KOPT-K1 (cell line): ENCODE results near the gene F13A1.

ENCODE experiments used
- H3K27ac ChIP-seq: fragments of 200-600 bp; sonication (generic); 2 replicates; pipeline ENCODE4 v1.5.1; 2016; ENCODE audit warnings: antibody characterized with exemption, mild to moderate bottlenecking, low read depth, low read length; ENCODE audit not compliant: poor library complexity, severe bottlenecking
- H3K36me3 ChIP-seq: fragments of 200-600 bp; sonication (generic); 2 replicates; pipeline ENCODE4 v1.5.1; 2017; ENCODE audit warnings: antibody characterized with exemption, mild to moderate bottlenecking, low read length, moderate library complexity; ENCODE audit not compliant: insufficient read depth
- H3K9me3 ChIP-seq: fragments of 200-600 bp; sonication (generic); 2 replicates; pipeline ENCODE4 v1.5.1; 2017; ENCODE audit warnings: antibody characterized with exemption, low read length, mild to moderate bottlenecking; ENCODE audit not compliant: insufficient read depth, poor library complexity, severe bottlenecking

The F13A1 gene

DNA sequence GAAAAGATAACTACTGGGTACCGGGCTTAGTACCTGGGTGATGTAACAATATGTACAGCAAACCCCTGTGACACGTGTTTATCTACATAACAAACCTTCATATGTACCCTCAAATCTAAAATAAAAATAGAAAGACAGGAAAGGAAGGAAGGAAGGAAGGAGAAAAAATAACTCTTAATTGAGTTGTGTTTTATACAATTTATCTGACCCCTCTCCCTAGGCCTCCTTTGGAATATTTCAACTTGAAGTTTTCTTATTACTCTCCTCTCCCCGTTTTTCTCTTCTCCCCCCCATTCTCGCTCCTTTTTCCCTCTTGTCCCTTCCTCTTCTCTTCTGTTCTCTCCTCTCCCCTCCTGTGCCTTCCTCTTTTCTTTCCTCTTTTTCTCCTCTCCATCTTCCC, 156.1 kb downstream of the F13A1 start:
- H3K36me3 ChIP-seq, result no peaks in the 10 kb centered on the region
- H3K9me3 ChIP-seq, result no peaks in the 10 kb centered on the region
- no peak overlapping the region for H3K27ac ChIP-seq

DNA sequence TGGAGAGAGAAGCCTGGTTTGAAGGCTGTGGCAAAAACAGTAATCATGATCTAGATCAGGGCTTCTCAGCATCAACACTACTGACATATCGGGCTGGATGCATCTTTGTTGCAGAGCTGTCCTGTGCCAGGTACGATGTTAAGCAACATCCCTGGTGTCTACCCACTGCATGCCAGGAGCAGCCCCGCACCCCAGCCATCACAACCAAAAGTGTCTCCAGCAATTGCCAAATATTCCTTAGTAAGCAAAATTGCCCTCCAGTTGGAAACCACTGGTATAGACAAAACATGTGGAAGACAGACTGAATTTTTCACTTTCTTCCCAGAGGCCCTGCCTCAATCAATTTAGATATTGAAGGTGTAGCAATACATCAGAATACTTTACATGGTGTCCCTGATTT, 166.1 kb downstream of the F13A1 start:
- H3K36me3 ChIP-seq, result no peaks in the 10 kb centered on the region

DNA sequence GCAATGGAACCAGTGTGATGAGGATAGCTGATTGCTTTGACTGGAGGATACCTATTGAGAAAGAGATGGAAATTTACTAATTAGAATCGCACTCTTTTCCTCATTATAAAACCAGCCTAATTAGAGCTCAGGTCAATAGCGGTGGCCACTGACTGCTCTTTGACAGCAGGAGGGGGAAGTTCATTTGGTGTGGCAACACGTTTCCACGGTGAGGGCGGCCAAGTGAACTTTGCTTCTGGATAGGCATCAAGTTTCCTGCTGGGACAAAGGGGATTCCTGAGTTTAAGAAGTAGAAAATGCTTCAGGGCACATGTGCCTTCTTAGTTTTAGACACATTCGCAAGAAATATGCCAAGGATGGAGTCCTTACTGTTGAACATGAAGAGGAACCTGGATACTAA, 168.4 kb downstream of the F13A1 start:
- Histone ChIP-seq H3K27ac (no peak overlapping the region), H3K9me3 (no peaks in the 10 kb centered on the region), H3K36me3 (no peaks in the 10 kb centered on the region)

More for the DNA sequence above, 166.1 kb downstream of the F13A1 start:
- Histone ChIP-seq H3K27ac (no peak overlapping the region), H3K9me3 (no peaks in the 10 kb centered on the region)

DNA sequence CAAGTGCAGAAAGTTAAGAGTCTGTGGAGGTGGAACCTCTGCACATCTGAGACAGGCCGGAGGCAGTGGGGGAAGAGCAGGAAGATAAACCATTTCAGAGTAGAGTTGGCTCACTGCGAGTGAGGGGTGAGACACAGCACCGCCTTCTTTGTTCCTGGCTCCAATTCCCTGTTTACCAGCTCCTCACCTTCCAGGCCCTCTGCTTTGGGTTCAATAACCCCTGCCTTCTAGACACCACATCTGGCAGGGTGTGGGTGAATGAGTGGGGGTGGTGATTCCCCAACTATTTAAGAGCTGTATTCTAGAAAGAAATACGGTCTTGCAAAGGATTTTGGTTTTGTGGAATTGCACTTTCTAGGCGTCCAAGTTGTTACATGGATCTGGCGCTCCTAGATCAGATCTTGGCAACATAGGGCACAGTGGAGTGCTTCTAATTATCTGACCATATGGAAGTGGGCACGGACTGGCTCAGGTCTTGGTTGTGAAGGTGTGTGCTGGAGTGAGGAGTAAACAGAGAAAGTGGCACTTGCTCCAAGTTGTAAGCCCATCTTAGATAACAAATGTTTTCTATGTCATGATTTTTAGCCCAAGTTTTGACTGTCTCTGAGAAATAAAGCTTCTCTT, 172.2 kb downstream of the F13A1 start:
- Histone ChIP-seq H3K27ac (no peak overlapping the region), H3K9me3 (no peaks in the 10 kb centered on the region), H3K36me3 (no peaks in the 10 kb centered on the region)

DNA sequence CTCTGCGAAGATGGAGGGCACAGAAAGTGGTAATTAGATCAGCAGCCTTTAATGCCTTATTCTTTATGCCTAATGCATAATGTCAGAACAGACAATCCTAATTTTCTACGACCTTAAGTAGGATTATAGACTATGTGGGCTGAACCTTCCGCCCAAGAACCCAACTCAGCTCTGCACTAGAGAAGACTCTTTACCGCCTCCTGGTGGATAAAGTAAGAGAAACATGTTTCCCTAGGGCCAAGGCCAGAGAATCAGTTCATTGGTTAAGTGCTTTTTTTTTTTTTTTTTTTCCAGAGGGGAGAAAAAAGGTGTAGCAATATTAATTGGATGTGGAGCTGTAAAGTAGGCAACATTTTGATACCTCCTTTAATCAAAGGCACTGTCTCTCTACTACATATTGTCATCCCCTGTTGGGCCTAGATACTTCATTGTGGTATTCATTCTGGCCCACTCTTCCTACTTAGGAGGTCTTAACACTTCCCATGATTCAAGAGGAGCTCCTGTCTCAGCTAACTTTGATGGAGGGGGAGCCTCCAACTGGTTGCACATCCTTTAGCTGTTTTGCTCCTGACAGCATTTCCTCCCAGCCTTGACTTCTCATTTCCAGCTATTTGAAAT, 188.9 kb downstream of the F13A1 start:
- Histone ChIP-seq H3K9me3 (no peaks in the 10 kb centered on the region), H3K27ac (no peak overlapping the region), H3K36me3 (no peaks in the 10 kb centered on the region)

DNA sequence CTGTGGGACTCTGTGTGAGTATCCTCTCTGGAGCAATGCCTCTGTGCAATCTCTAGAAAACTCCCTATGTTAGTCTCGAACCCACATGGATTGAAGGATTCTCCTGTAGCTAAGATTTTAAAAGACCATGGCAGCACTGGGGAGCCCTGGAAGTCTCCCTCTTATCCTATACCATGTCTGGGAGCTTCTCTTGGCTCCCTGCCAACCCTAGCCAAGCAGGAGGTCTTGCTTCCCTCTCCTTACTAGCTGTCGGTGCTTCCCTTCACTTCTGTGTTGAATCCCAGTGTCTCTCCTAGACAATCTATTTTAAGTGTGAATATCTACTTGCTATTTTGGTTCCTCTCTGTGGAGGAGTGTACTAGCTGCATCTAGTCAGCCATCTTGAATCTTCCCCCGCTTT, 195.0 kb downstream of the F13A1 start:
- Histone ChIP-seq H3K27ac (no peak overlapping the region), H3K9me3 (peaks cover 28% of the 10 kb centered on the region), H3K36me3 (no peaks in the 10 kb centered on the region)

DNA sequence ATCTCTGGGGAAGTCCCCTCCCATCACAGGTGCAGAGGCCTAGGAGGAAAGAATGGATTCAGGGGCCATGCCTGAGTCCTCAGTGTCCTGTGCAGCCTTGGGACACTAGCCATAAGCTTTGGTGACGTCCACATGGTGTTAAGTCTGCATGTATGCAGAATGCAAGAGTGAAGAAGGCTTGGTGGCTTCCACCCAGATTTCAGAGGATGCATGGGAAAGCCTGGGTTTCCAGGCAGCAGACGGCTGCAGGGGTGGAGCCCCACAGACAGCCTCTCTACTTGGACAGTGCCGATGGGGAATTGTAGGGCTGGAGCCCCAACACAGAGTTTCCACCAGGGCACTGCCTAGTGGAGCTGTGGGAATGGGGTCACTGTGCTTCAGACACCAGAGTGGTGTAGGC, 196.7 kb downstream of the F13A1 start:
- H3K9me3 ChIP-seq, result peaks cover 28% of the 10 kb centered on the region
- no peak overlapping the region for H3K27ac ChIP-seq

DNA sequence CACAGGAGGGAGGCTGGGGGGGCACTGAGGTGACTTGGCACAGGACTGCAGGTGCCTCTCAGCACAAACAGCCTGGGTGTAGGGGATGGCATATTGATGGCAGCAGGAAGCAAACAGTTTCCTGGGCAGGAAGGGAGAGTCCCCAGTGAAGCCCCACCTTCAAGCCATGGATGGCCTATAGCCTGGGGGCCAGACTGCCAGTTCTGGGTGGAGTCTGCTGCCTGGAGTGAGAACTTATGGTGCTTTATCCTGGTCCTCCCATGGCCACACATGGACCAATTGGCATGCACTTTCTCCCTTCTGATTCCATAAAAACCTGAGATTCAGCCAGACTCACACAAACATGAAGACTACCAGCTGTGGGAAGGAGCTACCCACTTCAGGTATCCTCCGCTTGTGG, 198.5 kb downstream of the F13A1 start:
- peaks cover 28% of the 10 kb centered on the region for H3K9me3 ChIP-seq
- H3K27ac ChIP-seq, result no peak overlapping the region
- no peaks in the 10 kb centered on the region for H3K36me3 ChIP-seq

More for the DNA sequence above, 196.7 kb downstream of the F13A1 start:
- H3K36me3 ChIP-seq, result no peaks in the 10 kb centered on the region

DNA sequence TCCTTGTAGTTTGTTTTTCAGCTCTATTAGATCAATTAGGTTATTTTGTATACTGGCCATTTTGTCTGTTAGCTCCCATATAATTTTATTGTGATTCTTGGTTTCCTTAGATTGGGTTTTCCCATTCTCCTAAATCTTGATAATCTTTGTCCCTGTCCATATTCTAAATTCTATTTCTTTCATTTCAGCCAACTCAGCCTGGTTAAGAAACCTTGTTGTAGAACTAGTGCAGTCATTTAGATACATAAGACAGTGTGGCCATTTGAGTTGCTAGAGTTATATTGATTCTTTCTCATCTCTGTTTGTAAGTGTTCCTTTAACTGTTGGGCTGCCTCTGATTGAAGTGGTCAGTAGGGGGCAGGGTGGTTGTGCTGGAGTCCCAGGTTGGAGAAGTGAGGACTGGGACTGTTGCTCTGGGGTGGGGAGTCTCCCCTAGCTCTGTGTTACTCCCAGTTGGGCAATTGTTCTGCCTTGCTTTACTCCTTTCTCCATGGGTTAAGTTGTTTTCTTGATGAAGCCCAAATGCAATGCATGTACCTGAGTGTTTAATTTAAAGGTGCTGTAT, 214.9 kb downstream of the F13A1 start:
- peaks cover 4% of the 10 kb centered on the region for H3K9me3 ChIP-seq
- no peak overlapping the region for H3K27ac ChIP-seq
- no peaks in the 10 kb centered on the region for H3K36me3 ChIP-seq
